Measurements from ENCODE around the gene KCNJ18. TPM values are rescaled to one million over a fixed set of nuclear protein-coding genes. Genes with fewer than 3 reads are reported as not detected.
"Not testable (repeated sequence)": the region's sequence is repeated elsewhere in the genome, so short reads cannot be mapped to it uniquely, and the experiment has no call there.

The KCNJ18 gene
- total and polyA plus RNA-seq, 9 of the 15 experiments (the other 6 are each of a cell fraction or from before 2014, with no cell fraction given) = not detected

DNA sequence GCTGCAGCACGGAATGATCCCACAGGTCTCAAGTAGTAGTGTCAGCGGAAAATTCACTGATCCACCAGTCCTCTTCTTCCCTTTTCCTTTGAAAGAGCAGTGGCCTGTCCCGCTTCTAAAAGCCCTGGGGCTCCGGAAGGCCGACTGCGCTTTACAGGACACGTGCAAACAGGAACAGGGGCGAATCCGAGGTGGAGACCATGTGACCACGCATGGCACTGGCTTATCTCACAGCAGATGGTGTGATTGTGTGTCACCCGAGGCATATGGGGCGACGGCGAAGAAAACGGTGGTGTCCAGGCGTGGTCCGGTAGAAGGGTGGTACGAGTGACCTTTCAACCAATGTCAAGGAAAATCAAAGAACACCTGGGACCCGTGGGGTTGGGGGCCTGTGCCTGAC is 12.0 kb upstream of the KCNJ18 start:
- TF ChIP-seq, protein P1, sequence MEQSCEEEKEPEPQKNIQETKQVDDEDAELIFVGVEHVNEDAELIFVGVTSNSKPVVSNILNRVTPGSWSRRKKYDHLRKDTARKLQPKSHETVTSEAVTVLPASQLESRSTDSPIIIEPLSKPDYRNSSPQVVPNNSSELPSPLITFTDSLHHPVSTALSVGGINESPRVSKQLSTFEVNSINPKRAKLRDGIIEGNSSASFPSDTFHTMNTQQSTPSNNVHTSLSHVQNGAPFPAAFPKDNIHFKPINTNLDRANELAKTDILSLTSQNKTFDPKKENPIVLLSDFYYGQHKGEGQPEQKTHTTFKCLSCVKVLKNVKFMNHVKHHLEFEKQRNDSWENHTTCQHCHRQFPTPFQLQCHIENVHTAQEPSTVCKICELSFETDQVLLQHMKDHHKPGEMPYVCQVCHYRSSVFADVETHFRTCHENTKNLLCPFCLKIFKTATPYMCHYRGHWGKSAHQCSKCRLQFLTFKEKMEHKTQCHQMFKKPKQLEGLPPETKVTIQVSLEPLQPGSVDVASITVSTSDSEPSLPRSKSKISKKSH (CRISPR knock-in tag; IDR thresholded peaks at IDR 0.05) = no peak
- TF ChIP-seq ZNF384 (IDR thresholded peaks at IDR 0.05; ENCODE audit: low read depth, low read length) (no peak), ZBTB17 (CRISPR knock-in tag; IDR thresholded peaks at IDR 0.05) (no peak)
- CTCF ChIA-PET (ENCODE audit: low intra/inter-chr PET ratio) = no interaction called here
- Histone ChIP-seq H3K9me1 (ENCODE audit: control insufficient read depth, insufficient read depth, low read length) (no peaks in the 10 kb centered on the region), H3K4me1 (replicated peaks in 1 of 2; ENCODE audit: control insufficient read depth in 2 of 2, insufficient read depth in 2 of 2, low read length in 2 of 2) (peaks cover 3 to 26% of the 10 kb centered on the region in 2 experiments; a peak in 4 of 5 replicates), H3K36me3 (ENCODE audit: control insufficient read depth, insufficient read depth, low read length) (no peaks in the 10 kb centered on the region), H3K27me3 (ENCODE audit: control insufficient read depth in 2 of 2, insufficient read depth in 2 of 2, low read length in 2 of 2) (peaks cover 0 to 25% of the 10 kb centered on the region in 2 experiments; a peak in 2 of 5 replicates), H4K20me1 (replicated peaks; ENCODE audit: control insufficient read depth, insufficient read depth, low read length) (no peaks in the 10 kb centered on the region), H3K79me2 (ENCODE audit: control insufficient read depth, insufficient read depth, low read length) (no peaks in the 10 kb centered on the region), H3K9ac (ENCODE audit: insufficient read depth in 1 of 2, low read depth in 2 of 2, low read length in 2 of 2) (no peak overlapping the region), H3K9me3 (replicated peaks; ENCODE audit: control insufficient read depth, insufficient read depth, low read depth, low read length) (no peaks in the 10 kb centered on the region), H3K27ac (ENCODE audit: extremely low read depth, low read depth, low read length) (no peak overlapping the region), H3K4me2 (ENCODE audit: insufficient read depth, low read length) (no peak overlapping the region), H2AFZ (ENCODE audit: low read depth, low read length) (no peak overlapping the region), H3K4me3 (no peak overlapping the region)
- intact Hi-C loops (cut with micrococcal nuclease) = no loop called here
- WGBS (ENCODE audit: insufficient coverage, low coverage, missing lambda C conversion rate) = 36% methylated on average over 9 of the region's 19 CpGs
- POLR2A ChIA-PET = no interaction called here
- no peak for ATAC-seq
- no peak for DNase-seq (ENCODE audit: extremely low read depth in 1 of 4, low spot score in 3 of 4)
- in situ Hi-C loops (cut with MboI) = no loop called here
- BruUV-seq (replicated peaks) = no TSS peak
- FAIRE-seq = no peak

DNA sequence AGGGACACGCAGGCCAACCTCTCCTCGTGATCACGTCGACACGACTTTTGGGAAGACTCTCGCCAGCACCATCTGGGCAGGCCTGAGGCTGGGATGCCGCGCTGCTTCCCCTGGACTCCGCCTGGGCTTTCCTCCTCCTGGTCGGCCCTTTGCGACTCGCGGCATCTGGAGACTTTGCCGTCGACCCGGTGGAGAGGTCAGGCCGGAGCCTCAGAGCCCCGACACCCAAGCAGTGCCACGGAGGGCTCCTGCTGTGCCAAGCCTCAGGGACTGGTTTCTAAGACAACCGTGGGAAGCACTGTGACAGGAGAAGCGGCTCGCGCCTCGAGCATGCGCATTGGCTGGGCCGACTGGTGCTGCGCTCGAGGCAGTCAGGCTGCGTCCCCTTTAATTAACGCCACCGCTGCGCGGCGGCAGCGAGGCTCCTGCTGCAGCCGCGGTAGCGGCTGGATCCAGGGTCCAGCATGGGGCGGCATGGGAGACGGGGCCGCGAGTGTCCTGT is 11.4 kb upstream of the KCNJ18 start:
- H3K36me3 ChIP-seq (ENCODE audit: control insufficient read depth, insufficient read depth, low read length); H3K27ac ChIP-seq (ENCODE audit: extremely low read depth, low read depth, low read length); intact Hi-C loops (cut with micrococcal nuclease); in situ Hi-C loops (cut with MboI); H3K9ac ChIP-seq (ENCODE audit: insufficient read depth in 1 of 2, low read depth in 2 of 2, low read length in 2 of 2); BruUV-seq (replicated peaks); FAIRE-seq; H2AFZ ChIP-seq (ENCODE audit: low read depth, low read length); H3K9me3 ChIP-seq (replicated peaks; ENCODE audit: control insufficient read depth, insufficient read depth, low read depth, low read length); CTCF ChIA-PET (ENCODE audit: low intra/inter-chr PET ratio); H3K4me3 ChIP-seq; H3K79me2 ChIP-seq (ENCODE audit: control insufficient read depth, insufficient read depth, low read length); H4K20me1 ChIP-seq (replicated peaks; ENCODE audit: control insufficient read depth, insufficient read depth, low read length); H3K4me2 ChIP-seq (ENCODE audit: insufficient read depth, low read length); POLR2A ChIA-PET; H3K9me1 ChIP-seq (ENCODE audit: control insufficient read depth, insufficient read depth, low read length): not testable (repeated sequence)
- H3K27me3 ChIP-seq (ENCODE audit: control insufficient read depth in 2 of 2, insufficient read depth in 2 of 2, low read length in 2 of 2) = peaks cover 0 to 24% of the 10 kb centered on the region in 2 experiments; a peak in 2 of 5 replicates
- 51% methylated on average over 18 of the region's 42 CpGs for WGBS (ENCODE audit: insufficient coverage, low coverage, missing lambda C conversion rate)
- peak; percentile 53; the same call in 2 of the 3 replicates for ATAC-seq
- H3K4me1 ChIP-seq (replicated peaks in 1 of 2; ENCODE audit: control insufficient read depth in 2 of 2, insufficient read depth in 2 of 2, low read length in 2 of 2) = peaks cover 3 to 26% of the 10 kb centered on the region in 2 experiments; a peak in 4 of 5 replicates
- DNase-seq (ENCODE audit: extremely low read depth in 1 of 4, low spot score in 3 of 4) = peak in 1 of 4 experiments; percentile 67
- TF ChIP-seq POLR2G (IDR thresholded peaks at IDR 0.05; ENCODE audit: low read depth, low read length) = 0 out of 2 replicates have a peak, but pooled peaks have one; percentile 19
- peak; percentile 41 to 52; a peak in 3 of 4 replicates for TF ChIP-seq NRF1 (conservative IDR thresholded peaks at IDR 0.05 in 1 of 2, IDR thresholded peaks at IDR 0.05 in 1 of 2)

DNA sequence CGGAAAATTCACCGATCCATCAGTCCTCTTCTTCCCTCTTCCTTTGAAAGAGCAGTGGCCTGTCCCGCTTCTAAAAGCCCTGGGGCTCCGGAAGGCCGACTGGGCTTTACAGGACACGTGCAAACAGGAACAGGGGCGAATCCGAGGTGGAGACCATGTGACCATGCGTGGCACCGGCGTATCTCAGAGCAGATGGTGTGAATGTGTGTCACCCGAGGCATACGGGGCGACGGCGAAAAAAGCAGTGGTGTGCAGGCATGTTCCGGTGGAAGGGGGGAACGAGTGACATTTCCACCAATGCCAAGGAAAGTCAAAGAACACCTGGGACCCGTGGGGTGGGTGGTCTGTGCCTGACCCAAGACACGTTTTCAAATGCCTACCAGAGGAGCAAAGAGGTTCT is 10.7 kb upstream of the KCNJ18 start:
- in situ Hi-C loops (cut with MboI); H3K9ac ChIP-seq (ENCODE audit: insufficient read depth in 1 of 2, low read depth in 2 of 2, low read length in 2 of 2); POLR2A ChIA-PET; H4K20me1 ChIP-seq (replicated peaks; ENCODE audit: control insufficient read depth, insufficient read depth, low read length); H3K36me3 ChIP-seq (ENCODE audit: control insufficient read depth, insufficient read depth, low read length); ATAC-seq; H3K79me2 ChIP-seq (ENCODE audit: control insufficient read depth, insufficient read depth, low read length); CTCF ChIA-PET (ENCODE audit: low intra/inter-chr PET ratio); H2AFZ ChIP-seq (ENCODE audit: low read depth, low read length); H3K9me3 ChIP-seq (replicated peaks; ENCODE audit: control insufficient read depth, insufficient read depth, low read depth, low read length); intact Hi-C loops (cut with micrococcal nuclease); BruUV-seq (replicated peaks); H3K4me3 ChIP-seq; FAIRE-seq; H3K27ac ChIP-seq (ENCODE audit: extremely low read depth, low read depth, low read length); DNase-seq (ENCODE audit: extremely low read depth in 1 of 4, low spot score in 3 of 4); H3K9me1 ChIP-seq (ENCODE audit: control insufficient read depth, insufficient read depth, low read length); H3K4me2 ChIP-seq (ENCODE audit: insufficient read depth, low read length): not testable (repeated sequence)
- Histone ChIP-seq H3K4me1 (replicated peaks in 1 of 2; ENCODE audit: control insufficient read depth in 2 of 2, insufficient read depth in 2 of 2, low read length in 2 of 2) (peaks cover 3 to 23% of the 10 kb centered on the region in 2 experiments; a peak in 4 of 5 replicates), H3K27me3 (ENCODE audit: control insufficient read depth in 2 of 2, insufficient read depth in 2 of 2, low read length in 2 of 2) (peaks cover 0 to 24% of the 10 kb centered on the region in 2 experiments; a peak in 2 of 5 replicates)
- 43% methylated on average over 13 of the region's 20 CpGs for WGBS (ENCODE audit: insufficient coverage, low coverage, missing lambda C conversion rate)

Data from K562 (cell line).